Measurements from ENCODE around the gene GGACT.

Gene GGACT

DNA sequence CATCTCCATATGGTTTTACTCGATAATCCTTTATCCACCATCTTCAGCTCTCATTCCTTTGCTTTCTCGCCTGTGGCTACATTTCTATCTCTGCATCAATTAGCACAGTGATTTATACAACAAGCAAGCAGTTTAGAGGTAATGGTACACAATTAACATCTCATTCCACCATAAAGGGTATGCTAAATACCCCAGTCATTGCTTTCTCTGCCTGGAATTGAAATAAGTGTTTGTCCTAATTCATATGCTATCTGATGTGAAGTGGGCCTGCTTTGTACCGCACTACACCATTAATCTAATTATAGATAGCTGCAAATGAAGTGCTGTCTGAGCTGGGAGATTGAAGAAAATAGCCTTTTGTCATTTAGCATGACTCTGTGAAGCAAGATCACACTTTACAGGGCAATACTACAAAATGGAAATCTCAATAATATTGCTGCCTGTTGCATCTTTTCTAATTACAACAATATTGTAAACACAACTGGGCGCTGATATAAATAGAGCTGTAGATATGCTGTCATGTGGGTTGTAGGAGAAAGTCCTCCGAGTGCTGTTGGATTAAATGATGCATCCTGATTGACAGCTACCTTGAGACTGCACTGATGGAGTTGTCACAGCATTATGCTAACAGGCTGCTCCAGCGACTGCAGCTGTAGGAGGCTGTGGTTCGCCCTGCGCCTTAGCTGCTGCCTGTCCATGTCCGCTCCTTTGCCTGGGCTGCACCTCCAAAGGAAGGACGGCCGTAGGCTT, 78.2 kb downstream of the GGACT start:
- no peak for DNase-seq

DNA sequence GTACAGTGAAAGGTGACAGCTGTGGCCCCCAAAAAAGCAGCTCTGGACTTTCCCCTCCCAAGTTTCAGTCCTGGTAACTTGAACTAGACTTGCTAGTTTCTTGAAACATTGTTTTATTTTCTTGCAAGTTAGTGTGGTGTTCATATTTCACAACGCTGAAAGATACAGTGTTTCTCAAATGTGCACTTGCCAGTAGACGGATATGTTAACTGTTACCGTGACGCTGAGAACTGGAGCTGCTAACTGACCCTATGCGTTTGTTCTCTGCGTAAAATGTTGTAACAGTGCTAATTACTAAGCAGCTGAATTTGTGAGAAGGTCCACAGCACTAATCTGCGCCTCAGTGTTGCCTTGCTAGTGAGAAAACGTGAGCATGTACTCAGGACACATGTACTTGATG, 79.6 kb downstream of the GGACT start:
- DNase-seq = no peak

DNA sequence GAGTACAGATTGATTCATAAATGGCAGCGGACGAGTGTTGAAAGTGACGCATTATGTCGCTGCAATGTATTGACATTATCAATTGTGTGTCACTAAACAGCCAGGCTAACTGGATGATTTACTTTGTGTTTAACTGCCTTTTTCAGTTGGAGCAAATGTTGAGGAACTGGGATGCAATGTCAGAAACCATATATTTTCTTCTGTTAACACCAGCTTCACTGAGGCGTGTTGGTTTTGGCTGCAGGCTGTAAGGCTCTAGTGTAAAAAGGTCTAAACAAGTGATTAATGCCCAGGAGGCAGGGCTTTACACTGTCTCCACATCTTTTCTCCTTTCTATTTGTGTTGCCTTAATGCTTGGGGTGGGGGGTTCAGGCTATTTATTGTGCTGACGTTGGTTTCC, 80.1 kb downstream of the GGACT start:
- no peak for DNase-seq

DNA sequence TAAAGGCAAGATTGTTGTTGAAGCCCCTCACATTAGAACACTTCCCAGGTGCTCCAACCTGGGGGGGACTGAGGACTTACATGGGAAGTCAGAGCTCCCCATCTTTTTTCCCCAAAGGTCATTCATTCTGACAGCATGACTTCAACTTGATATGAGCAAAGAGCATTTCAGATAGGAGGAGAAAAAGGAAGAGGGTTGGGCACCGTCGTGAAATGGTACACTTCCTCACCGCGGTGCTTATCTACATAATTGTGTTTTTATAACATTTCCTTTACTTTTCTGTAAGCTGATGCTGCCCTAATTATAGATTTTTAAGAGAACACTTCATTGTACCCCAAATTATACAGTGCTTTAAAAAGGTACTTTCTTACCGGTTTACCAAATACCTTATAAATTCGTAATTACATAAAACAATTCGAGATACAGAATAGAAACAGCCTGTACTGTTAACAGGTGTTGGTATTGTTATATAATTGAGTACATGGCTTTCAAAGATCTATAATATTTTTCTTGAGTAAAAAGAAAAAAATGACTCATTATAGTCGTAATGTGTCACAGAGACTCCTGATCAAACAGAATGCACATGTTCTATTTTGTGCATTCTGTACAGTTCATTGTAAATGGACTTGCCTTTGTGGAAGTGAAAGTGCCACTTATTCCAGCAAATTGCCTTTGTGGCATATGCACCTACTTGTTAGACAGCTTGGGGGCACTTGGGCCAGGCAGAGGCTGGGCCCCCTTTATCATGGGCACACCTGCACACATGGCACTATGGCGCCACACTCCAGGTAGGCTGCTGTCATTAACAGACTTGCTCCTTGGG, 81.8 kb downstream of the GGACT start:
- DNase-seq = peak; percentile 45

DNA sequence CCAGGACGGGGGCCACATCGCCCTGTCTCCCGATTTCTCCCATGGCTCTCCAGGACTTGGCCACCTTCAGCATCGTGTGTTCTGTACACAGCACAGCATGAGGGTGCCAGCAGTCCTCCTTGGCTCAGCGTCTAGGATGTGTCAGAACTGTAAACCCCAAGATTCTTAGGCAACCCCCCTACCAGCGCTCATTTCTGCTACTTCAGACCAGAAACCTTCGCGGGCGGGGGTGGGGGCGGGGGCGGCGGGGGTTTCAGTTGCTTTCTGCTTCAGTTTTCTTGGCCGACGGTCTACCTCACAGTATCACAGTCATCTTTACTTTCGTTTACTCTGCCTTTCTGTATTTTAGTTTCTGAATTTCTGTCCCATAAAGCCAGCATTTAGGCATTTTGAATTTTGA, 82.4 kb downstream of the GGACT start:
- no peak for DNase-seq

DNA sequence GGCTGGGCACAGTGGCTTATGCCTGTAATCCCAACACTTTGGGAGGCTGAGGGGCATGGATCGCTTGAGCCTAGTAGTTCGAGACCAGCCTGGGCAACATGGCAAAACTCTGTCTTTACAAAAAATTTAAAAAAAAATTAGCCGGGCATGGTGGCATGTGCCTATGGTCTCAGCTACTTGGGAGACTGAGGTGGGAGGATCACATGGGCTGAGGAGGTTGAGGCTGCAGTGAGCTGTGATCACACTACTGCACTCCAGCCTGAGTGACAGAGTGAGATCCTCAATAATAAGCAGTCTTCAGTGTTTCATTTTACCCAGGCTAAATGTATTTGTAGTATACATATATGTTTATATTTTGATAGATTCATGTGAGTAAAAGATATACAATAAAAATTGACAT, 85.0 kb downstream of the GGACT start:
- no peak for DNase-seq

DNA sequence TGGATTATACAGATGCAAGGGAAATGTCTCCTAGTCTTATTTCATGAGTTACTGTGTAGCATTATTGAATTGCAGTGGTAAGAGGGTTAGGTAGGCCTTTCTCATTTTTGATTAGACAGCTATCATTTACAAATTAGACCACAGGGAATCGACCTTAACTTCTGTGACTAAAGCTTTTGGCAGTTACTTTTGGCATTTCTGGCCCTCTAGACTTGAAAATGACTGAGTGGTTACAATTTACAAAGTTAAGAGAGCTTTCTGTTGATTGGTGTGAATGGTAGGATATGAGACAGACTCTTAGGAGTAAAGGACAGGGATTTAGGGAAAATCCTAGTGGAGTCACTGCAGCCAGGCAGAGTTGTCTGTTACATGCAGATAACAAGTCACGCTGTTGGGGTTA, 86.1 kb downstream of the GGACT start:
- no peak for DNase-seq

DNA sequence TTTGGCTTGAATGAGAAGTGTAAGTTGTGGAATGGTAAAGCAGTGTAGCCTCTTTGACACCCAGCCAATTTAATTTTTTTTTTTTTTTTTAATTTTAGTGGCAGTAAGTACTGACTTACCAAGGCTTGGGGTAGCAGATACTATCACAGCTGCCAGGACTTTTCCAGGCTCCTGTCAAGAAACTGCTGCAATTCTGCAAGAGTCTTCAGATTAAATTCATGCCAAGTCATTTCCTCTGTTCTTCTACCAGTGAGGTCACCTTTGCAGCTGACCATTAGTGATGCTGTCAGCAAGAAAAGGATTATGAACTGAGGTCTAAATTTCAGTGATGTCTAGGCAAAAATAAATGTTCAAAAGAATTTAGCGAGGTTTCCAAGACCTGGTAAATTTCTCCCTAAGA, 91.2 kb downstream of the GGACT start:
- DNase-seq = peak; percentile 62

DNA sequence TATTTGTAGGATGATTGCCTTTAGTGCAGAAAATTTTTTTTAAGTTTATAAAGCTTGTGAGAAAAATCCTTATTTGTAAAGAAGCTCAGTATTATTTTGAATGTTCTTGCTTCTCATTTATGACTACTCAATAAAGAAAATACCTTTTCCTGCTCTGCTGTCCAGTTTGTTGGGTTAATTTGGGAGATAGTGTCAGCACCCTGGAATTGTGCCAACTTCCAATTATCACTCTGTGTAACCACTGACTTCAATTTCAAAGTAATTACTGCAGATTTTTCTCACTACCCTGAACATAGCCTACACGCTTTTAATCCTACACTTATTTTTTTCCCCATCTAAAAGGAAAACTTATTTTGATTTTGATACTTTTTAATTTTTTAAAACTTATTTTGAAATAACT, 93.1 kb downstream of the GGACT start:
- no peak for DNase-seq

DNA sequence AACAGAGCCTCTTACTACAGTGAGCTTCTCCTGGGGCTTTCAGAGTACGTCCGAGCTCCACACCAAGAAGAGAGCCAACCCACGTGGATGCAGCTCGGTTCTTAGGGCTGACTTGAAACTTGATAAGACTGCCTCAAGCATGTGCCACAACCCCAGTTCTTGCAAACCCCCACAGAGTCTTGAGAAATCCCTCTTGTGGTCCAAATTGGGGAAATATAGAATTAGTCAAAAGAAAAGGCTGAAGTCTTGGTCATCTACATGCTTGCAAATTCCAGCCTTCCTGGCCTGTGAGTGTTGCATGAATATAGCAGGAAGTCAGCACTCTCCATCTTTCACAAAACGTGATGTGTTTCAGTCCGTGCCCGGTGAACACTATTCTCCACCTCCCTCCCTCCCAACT, 95.2 kb downstream of the GGACT start:
- peak; percentile 74 for DNase-seq

DNA sequence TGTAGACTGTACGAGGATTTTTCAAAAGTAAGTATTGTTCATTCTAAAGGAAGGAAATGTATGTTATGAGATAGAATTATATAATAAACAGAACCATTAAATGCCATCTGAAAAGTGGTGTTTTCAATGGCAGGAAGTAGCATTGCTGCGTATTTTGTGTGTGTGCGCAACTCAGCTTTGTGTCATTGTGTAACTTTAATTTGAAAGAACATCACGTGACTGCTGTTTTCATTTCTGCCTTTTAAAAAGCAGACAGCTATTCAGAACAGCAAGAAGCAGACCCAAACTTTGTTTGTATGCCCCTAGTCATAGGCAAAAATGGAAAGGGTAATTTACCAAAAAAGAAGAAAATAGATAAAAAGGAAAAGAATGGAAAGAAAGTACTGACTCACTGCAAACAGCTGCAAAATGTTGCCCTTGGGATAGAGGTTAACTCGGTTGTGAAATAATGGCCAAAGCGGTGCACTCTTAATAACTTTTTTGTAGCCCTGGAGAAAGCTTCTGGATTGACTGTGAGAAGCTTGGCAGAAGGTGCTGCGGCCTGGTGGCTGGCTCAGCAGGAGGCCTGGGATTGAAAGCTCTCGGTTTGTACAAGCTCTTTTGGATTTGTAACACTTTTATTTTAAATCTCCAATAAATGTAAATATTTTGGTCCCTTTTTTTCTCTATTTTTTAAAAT, 97.3 kb downstream of the GGACT start:
- DNase-seq = peak; percentile 68

DNA sequence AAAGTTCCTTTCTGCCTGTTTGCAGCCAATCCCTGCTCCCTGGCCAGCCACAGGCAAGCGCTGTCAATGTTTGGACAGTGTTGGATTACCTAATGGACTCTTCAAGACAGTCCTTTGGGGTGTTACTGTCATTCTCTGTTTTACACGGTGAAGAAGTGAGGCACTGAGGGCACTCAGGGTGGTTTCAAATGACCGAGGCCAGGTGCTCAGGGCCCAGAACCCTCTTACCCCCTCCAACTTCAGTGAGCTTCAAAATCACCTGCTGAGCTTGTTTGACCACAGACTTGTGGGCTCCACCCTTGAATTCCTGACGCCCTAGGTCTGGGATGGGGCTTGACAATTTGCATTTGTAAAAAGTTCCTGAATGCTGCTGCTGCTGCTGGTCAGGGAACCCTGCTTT, 97.9 kb downstream of the GGACT start:
- no peak for DNase-seq

DNA sequence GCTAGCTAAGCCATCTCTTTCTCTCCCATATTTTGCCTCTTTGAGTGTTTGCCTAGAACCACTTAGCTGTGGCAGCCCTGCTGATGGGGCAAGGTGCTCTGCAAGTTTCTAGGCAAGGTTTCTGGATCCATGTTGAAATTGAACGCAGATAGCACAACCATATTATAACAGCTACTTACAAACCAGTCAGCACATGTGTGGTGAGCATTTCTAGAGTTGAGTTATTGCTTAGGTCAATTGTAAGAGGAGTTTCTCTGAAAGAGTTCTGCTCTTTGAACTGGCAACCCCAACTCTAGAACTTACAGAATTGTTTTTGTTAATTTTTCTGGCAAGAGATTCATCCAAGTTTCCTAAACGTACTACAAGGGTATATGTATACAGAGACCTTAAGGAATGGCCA, 103.3 kb downstream of the GGACT start:
- no peak for DNase-seq

DNA sequence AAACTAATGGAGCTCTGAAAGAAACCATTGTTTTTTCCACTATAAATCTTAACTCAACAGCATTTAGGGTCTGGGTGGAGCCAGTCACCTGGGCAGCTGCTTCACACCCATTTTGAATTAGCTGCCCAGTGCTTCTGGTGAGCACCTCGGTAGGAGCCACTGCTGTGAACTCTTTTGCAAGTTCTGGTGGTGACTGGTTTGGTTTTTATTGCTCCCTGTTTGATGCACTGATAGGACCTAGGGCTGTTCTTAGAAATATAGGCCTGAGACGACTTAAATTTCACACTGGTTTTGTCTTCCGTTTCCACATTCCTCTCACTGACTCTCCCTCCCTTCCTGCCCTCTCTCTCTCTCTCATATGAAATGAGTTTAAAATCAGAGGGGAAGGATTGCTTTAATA, 103.9 kb downstream of the GGACT start:
- no peak for DNase-seq

DNA sequence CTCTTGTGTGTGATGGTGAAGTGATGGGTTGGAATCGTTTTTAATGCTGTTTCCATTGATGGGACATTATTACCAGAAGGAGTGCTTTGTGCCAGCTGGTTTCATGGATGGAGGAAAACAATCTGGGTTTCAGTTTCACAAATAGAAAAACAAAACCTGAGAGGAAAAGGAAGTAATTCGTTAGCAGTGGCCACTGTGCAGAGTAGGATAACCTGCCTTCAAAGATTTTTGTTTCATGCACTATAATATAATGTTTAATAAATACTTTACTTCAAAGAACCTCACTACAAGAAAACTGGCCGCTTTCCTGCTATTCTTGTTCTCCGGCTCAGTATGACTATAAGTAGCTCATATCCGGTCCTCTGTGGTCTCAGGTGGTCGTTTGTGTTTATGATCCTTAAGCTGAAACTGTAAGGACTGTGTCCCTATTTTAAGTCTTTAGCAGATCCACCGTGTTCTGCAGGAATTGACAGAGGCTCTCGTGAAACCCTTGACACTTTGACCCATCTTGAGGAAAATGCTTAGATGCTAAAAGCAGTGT, 104.7 kb downstream of the GGACT start:
- DNase-seq = no peak

DNA sequence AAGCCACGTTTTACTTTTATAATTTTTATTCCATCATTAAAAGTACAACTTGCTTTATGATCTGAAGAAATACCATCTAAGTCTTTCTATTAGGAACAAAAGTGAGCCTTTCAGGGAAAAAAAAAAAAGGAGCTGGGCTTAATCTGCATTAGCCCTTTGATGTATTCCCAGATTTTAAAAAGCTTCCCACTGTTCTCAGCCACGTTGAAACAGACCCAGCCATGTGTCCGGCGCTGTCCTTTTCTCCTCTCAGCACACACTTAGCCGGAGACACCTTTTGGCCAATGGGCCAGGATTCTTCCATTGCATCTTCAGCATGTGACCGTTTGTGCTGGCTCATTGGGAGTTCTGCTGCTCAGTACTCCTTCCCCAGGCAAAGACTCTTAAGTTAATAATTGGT, 105.5 kb downstream of the GGACT start:
- DNase-seq = no peak

DNA sequence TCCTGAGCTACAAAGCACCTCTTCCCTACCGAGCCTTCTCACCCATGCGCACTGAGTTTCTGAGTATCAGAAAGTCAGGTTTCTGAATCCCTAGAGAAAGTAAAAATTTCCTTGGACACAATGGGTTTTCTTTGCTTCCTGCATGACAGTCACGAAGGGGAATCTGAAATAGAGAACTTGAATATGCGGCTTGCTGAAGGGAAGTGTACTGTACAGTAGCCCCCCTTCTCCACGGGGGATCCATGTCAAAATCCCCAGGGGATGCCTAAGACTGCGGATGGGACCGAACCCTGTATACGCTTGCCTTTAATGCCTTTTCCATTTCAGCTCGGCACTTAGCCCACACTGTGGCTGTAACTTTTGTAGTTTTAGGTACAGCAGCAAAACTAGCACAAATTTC, 107.9 kb downstream of the GGACT start:
- DNase-seq = peak; percentile 23
